SK-MEL-5 (cell line): ENCODE results near the gene CERCAM. TPM values are rescaled to one million over a fixed set of nuclear protein-coding genes. Genes with fewer than 3 reads are reported as not detected.

Experiments used
- DNase-seq: peaks from one replicate; pipeline ENCODE4 v3.0.0-alpha.2; 2016; ENCODE audit warnings: low read depth, low spot score
- in situ Hi-C: cut with HindIII; loops from 2 replicates; pipeline ENCODE4 v1.10.0; 2016; ENCODE audit warnings: low sequenced_read_pairs, high pct_unique_total_duplicates, low pct_unique_long_range_greater_than_20kb
- total RNA-seq: library from RNA; depleted of rRNA; stranded (reverse); fragments of >200 nt; shearing (Covaris generic); gene quantifications from 2 replicates; pipeline ENCODE4 v1.2.3, GENCODE V29; 2014

Gene CERCAM
- total RNA-seq, 1 experiment from 2014 or later, result 31.8 TPM

DNA sequence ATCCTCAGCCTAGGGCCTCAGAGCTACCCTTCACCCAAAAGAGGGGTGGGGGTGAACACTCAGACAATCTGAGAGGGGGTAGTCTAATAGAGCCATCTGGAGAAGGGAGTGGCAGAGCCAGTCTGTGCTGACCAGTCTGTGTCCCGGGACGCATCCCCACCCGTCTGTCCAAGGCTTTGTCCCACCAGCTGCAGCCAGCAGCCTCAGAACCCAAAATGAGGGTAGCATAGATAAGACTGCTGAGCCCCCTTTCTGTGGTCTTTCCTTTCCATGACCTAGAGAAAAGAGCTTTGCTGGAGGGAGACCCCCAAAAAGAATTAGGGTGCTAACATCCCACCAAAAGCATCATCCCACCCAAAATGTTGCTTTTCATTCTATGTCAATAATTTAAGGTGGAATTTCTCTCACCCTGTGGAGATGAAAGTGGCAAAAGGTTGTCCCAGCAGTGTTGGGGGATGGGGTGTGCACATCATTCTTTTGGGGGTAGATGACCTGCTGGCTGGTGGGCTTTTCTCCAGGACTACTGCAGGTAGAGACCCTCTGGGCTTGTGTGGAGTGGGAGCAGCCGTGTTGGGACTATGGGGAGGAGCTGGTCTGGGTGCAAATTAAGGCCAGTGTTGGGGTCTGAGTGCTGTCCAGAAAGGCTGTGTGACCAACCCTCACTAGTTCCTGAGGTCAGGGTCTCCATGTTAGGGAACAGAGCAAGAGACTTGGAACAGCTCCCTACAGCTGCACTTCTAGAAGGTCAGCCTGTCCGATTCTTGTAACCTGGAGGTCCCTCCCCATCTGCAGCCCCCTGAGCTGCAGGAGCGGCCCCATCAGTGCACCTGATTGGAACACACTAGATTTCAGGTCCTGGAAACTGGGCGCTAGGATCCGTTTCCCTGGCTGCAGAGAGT is 29.6 kb upstream of the CERCAM start:
- no peak for DNase-seq
- in situ Hi-C loops, result no loop called here

- in situ Hi-C loops, result no loop called here
- DNase-seq, result no peak
Measured at GRCh38 chr9:128391956-128392301, 28.7 kb upstream of the CERCAM start.

DNA sequence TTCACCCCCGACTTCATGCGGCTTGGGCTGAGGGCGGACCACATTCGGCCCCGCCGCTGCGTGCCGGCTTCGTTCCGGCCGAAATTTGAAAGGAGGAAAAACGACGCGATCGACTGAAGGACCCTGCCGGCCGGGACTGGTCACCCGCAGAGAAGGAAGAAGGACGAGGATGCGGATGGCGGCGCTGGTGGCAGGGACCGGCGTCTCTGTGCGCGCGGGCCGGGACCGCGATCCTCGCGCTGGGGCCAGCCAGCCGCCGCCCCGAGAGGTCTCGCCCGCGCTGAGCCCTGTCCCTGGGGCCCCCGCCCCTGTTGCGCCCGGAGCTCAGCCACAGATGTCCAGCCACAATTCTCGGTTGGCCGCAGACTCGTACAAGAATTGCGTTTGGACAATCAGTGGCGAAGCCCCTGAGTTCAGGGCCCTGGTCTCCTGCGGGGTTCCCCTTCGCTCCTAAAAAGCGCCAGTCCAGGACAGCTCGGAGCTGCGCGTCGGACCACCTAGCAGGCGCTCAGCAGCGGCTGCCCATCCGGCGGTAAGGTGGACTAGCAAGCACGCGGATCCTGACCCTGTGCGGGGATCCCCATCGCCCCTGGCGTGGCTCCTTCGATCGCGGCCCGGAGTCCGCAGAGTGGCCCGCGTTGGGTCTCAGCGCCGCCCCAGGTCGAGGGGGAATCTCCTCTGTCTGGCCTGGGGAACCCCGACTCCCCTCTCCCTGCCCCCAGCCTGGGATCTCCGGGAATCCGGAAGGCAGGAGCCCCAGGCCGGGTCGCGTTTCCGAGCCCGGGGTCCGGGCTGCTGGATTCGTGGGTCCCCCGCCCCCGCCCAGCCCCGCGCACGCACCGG is 28.1 kb upstream of the CERCAM start:
- DNase-seq, result no peak
- in situ Hi-C loops, result no loop called here

DNA sequence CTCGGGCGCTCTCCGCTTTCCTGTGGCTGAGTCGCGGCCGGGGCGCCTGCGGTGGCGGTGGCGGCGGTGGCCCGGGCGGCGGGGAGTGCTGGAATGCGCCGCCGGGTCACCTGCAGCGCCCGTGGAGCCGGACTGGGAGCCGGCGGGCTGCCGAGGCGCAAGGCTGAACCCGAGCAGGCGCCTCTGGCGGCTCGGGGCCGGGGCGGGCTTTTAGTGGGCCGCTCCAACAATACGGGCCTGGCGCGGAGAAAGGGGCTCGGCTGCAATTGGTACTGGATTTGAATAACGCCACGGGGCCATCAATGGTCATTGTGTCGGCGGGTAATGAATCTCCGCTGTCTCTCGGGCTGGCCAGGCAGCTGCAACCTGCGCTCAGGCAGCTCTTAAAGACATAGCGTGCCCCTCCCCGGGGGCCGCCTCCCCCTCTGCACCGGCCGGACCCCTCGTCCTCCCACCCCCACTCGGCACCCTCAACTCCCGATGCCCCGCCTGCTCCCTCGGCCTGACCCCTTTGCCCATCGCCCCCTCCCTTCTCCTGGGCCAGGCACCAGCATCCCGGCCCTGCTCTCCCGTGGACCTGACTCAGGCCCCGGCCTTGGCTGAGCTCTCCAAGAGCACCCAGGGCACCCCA is 27.4 kb upstream of the CERCAM start:
- DNase-seq, result no peak
- in situ Hi-C loops, result no loop called here

DNA sequence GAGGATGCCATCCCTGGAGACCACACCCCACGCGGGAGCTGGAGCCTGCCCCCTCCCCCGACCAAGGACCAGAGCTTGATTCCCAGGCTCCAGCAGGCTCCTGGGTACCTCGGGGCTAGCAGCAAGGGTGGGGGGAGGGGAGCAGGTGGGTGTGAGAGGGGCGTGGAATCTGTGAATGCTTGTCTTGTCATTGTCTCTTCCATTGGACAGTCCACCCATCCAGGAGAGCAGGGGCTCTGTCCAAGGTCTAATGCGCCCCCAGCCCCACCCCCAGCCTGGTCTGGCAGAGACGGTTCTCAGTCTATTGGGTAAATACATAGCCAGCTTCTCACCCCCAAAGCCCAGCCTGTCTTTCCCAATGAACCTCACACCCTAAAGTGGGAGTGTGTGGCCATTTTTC is 26.7 kb upstream of the CERCAM start:
- in situ Hi-C loops, result no loop called here

GRCh38 chr9:128394379-128395168 is 26.1 kb upstream of the CERCAM start:
- in situ Hi-C loops, result no loop called here

More for the DNA sequence above, 26.7 kb upstream of the CERCAM start:
- DNase-seq, result peak; percentile 17

DNA sequence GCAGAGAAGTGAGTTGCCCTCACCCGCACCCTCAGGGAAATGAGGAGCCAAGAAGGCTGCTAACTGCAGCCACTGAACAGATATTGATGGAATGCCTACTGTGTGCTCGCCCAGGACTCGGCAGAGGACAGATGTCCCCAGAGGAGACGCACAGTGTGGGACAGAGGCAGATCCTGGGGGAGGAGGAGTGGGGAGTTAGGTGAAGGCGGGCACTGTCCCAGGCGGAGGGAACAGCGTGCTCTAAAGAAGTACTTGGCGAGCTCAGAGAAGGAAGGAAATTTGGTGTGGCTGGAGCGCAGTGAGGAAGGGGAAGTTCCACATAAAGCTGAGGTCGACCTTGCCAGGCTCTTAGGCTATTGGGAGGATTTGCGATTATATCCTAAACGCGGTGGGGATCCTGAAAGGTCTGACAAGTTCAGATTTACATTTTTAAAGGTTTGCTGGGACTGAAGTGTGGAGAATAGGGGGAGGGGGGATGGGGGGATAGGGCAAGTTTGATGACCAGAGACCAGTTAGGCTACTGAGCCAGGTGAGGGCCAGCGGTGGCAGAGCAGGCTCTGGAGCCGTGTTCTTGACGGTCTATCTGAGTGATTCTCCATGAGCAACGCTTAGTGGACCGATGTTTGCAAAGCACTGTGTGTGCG is 23.6 kb upstream of the CERCAM start:
- in situ Hi-C loops, result no loop called here
- no peak for DNase-seq

More at GRCh38 chr9:128394379-128395168, 26.1 kb upstream of the CERCAM start:
- DNase-seq, result peak; percentile 83

DNA sequence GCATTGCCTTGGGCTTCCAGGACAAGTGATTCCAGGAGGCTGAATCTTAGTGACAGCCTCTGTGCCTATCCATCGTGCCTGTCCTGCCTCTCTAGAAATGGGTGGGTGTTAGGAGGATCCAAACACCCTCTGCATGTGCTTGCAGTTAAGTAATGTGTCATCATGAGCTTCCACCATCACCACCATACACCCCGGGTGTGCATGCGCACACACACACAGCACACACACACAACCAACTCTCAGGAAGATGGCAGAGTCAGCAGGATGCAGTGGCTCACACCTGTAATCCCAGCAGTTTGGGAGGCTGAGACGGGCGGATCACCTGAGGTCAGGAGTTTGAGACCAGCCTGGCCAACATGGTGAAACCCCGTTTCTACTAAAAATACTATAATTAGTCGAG is 22.8 kb upstream of the CERCAM start:
- DNase-seq, result no peak
- in situ Hi-C loops, result no loop called here

- in situ Hi-C loops, result no loop called here
- no peak for DNase-seq
Measured at GRCh38 chr9:128399861-128400260, 20.8 kb upstream of the CERCAM start.

DNA sequence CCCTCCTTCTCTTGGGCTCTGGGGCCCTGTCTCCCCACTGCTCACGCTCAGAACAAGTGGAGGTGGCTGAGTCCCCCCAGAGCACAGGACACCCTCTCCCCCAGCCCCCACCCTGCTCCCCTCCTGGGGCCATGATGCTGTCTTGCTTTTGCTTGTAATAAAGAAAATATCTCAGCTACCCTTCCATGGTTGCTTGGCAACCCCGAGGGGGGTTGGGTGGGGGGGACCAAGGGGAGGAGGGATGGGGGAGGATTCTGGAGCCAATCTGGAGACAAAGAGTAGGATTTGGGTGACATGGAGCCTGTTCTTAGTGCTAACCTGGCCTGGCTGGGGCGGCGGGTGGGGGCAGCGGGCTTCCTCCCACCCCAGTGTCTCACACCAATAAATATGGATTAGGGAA is 16.1 kb upstream of the CERCAM start:
- in situ Hi-C loops, result no loop called here
- no peak for DNase-seq

GRCh38 chr9:128405077-128405779 is 15.4 kb upstream of the CERCAM start:
- DNase-seq, result no peak
- in situ Hi-C loops, result no loop called here

GRCh38 chr9:128405780-128406171 is 14.9 kb upstream of the CERCAM start:
- DNase-seq, result no peak
- in situ Hi-C loops, result no loop called here

DNA sequence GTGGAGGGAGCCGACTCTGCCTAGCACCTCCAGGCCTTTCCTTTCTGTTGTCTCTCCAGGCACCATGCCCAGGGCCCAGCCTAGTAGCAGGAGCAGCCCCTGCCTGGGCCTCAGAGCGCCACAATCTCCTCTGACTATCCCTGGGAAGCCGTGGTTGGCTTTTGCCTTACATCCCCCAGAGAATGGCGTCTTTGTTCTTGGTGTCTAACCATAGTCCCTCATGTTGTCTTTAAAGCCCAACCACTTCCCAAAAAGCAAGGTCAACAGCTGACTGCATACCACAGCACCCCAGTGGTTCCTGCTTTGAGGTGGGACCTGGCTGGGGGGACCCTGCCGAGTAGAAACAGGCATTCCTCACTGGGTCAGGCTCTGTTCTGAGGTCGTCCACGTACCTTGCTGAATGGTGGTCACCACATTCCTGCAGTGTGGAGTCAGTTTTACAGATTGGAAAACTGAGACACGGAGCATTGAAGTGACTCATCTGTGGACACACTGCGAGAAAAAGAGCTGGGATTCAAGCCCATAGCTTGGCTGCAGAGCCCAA is 13.7 kb upstream of the CERCAM start:
- DNase-seq, result peak; percentile 63
- in situ Hi-C loops, result no loop called here

DNA sequence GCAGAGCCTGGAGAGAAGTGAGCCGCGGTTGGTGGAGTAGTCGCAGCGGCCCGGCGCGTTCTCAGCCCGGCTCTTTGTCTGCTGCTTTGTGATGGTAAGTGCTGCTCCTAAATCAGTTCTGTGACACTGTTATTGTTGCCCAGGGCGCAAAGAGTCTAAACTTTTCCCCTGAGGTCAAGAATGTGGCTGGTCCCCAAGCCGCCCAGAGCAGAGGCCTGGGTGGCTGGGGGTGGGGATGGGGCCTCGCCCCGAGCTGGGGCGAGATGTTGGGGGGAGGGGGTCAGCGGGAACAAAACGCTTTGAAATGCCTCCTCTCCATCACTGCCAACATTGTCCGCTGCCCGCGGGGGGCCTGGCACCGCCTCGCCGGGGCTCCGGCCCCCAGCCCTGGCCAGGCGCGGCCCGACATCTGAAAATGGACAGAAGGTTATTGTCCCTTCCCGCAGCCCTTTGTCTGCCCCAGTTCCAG is 11.7 kb upstream of the CERCAM start:
- no peak for DNase-seq
- in situ Hi-C loops, result no loop called here

DNA sequence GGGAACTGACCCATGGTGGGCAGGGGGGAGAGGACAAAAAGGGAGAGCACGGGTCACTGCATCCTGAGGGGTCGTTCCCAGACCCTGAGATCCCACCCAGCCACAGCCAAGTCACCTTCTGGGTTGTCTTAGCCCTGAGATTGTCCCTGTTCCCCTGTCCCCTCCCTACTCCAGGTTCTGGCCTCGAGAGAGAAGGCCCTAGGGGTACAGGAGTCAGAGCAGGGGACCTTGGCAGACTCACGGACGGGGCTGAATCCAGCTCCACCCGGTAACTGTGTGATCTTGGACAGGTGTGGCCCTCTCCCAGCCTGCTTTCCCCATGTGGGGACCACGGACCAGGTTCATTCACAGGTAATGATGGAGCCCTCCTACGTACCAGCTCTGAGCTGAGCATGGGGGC is 11.2 kb upstream of the CERCAM start:
- no peak for DNase-seq
- in situ Hi-C loops, result no loop called here

DNA sequence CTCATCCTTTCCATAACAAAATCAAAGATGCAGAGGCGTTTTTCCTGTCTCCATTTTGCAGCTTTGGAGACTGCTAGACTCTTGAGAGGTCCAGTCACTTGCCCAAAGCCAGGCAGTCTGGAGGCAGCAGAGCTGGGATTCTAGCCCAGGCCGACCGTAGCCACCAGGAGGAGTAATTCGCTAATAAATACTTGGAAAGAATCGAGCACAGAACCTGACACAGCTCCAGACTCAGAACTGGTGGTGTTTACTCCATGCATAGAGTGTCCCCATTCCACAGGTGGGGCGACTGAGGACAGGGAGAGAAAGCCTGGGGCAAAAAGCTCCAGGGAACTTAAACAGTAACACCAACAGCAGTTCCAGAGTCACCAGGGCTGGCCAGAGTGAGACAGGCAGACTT is 10.7 kb upstream of the CERCAM start:
- in situ Hi-C loops, result no loop called here
- DNase-seq, result peak; percentile 58
